Measurements from ENCODE around the gene PRIM1.

Gene PRIM1

GRCh38 chr12:56682323-56682722 is 69.8 kb downstream of the PRIM1 start:
- TF ChIP-seq, protein P1, sequence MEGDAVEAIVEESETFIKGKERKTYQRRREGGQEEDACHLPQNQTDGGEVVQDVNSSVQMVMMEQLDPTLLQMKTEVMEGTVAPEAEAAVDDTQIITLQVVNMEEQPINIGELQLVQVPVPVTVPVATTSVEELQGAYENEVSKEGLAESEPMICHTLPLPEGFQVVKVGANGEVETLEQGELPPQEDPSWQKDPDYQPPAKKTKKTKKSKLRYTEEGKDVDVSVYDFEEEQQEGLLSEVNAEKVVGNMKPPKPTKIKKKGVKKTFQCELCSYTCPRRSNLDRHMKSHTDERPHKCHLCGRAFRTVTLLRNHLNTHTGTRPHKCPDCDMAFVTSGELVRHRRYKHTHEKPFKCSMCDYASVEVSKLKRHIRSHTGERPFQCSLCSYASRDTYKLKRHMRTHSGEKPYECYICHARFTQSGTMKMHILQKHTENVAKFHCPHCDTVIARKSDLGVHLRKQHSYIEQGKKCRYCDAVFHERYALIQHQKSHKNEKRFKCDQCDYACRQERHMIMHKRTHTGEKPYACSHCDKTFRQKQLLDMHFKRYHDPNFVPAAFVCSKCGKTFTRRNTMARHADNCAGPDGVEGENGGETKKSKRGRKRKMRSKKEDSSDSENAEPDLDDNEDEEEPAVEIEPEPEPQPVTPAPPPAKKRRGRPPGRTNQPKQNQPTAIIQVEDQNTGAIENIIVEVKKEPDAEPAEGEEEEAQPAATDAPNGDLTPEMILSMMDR (conservative IDR thresholded peaks at IDR 0.05; ENCODE audit: low read depth, low read length) = no peak
- no peak overlapping the region for H3K4me3 ChIP-seq (ENCODE audit: low read depth, low read length)
- DNase-seq (ENCODE audit: low read depth) = no peak
